Stimulated activated CD8-positive, alpha-beta memory T cell treated with anti-CD3 and anti-CD28 coated beads, Interleukin-7, amount 100 ng/mL, for 48 hours (primary cell): ENCODE data around the gene MMP12.

Source experiments
- DNase-seq, 2 donors: peaks; one replicate each; pipeline ENCODE4 v3.0.0-alpha.2; 2020; ENCODE audit warnings: low read depth in 1 of 2; ENCODE audit errors: extremely low read depth in 1 of 2

MMP12 gene

DNA sequence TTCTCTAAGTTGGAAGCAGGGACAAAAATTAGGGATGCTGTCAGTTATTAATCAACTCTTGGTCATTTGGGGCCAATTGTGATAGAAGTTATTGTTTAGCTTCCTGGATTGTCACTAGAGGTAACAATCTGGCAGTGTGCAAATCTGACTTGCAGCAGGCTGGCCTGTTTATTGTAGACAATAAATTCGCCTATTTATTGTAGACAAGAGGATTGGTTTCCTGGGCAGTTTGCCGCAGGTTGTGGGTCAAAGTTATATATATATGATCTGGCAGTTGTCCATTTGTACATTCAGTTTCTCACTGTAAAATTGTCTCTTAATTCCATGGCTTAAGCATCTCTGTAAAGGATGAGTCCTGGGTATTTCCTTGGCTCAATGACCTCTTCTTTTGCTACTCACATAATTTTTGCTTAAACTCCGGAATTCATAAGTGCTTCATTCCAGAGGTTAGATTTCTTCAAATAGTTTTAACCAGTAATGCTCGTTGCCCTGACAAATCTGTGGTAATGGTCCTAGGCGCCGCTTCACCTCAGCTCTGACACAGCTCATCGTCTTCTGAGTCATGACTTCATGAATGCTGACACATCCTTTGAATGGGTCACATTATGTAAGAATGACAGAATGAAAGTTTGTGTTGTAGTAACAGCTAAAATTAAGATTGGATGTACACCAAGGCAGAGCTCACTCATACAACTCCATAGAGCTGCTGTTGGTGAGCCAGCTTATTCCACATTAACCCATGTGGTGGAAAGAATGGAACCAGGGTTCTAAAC, 23.6 kb downstream of the MMP12 start:
- no peak for DNase-seq

DNA sequence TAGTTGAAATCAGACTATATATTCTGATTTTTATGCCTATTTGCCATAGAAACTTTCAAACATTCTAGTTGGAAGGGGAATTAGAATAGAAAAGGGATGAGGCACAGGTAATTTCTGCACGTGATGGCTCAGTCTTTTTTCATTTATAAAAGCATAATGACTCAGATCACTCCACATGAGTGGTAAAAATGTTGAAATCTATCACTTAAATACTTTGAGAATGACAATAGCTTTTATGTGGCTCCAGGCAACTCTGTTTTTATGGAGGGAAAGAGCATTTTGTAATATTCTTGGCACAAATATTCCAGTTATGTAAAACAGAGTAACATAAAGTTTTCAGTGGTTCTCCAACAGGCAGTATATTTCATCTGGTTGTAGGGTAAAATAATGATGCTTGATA, 25.5 kb downstream of the MMP12 start:
- no peak for DNase-seq

DNA sequence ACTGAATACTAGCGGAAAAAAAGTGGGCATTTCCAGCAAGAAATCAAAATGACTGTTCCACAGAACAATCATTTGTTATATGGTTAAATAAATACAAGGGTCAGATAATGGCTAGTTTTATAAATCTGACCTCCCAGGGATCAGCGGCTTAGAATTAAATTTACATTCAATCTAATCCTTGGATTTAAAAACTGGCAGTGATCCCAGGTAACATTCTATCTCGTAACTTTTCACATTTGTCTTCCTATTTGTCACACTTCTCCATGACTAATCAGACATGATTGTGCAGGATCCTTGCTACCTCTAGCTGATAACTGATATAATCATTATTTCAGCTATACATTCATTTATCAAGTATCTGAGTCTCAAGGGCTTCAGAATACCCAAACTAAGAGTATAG, 28.5 kb downstream of the MMP12 start:
- DNase-seq, result no peak

DNA sequence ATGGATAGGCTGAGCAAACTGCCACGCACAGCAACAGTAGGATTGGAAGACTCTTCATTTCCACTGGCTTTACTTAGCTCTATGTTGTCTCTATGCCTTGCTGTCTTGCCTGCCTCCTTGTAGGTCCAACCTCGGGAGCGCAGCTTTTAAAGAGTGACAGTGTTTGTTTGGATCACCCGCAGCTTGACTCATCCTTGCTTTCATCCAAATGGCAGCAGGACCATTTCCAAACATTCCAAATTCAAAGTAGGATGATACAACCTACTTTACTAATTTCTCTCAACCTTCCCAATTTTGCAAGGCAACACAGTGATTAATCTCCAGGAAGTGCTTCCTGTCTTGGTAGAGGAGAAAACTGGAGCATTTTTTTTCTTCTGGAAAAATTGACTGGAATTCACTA, 31.3 kb downstream of the MMP12 start, which contains the start of gene MMP3:
TSS of gene MMP3 (minus strand) at position 121 of the 400 bp plus-strand sequence. CDS start at position 58, 63 bp downstream.
- no peak for DNase-seq

DNA sequence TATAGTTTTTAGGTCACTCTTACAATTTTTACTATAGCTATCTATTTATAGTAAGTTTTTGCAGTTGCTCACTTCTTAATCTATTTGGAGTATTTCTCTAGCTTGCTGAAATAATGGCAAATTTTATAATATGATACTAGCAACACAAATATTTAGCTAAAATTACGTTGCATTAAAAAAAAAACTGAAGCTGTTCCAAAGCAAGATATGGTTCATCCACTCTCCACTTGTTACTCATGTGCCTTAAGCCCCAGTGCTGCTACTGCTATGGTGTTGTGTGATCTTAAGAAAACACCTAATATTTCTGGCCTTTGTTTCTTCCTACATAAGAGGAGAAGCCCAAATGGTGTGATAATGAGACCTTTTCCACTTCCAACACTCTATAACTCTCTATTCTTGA, 31.9 kb downstream of the MMP12 start:
- DNase-seq, result no peak

DNA sequence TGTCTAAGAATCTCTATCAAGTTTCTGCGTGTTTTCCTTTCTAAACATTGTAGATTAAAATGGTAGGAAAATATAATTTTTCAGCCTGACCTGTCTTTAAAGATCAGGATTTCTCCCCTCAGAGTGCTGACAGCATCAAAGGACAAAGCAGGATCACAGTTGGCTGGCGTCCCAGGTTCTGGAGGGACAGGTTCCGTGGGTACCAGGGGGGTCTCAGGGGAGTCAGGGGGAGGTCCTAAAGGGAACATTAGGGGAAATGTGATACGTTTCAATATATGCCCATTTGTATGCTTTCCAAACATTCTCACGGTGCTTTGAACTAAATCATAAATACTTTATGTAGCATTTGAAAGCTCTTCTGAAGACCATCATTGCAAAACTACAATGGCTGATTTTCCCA, 34.8 kb downstream of the MMP12 start:
- DNase-seq, result no peak

DNA sequence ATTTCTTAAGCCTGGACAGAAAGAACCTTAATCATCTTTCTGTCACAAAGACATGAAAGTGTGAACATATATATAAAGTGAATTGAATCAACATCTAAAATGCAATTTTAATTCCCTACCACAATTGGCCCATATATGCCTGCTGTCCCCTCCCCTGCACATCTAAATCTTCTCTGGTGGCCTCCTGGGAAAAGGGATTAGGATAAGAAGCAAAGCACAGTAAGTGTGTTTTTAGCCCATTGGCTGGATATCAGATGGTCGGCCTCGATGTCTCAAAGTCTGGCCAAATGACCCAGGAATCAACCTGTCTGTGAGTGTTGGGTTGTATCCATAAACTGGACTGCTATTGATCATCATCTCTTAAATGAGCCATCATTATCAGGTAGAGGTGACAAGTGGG, 37.1 kb downstream of the MMP12 start:
- DNase-seq, result no peak

DNA sequence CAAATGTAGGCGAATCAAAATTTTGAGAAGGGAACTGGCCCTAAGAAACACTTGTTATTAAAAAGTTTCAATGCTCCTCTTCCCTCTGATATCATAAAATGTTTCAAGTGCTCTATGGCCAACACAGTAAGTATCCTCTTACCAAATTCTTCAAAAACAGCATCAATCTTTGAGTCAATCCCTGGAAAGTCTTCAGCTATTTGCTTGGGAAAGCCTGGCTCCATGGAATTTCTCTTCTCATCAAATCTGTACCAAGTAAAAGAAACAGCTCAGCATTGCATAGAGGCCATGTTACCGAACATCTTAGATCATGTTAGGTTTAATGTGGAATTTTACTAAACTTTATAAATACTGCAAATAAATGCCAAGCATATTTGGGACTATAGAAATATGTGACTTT, 37.6 kb downstream of the MMP12 start:
- no peak for DNase-seq

DNA sequence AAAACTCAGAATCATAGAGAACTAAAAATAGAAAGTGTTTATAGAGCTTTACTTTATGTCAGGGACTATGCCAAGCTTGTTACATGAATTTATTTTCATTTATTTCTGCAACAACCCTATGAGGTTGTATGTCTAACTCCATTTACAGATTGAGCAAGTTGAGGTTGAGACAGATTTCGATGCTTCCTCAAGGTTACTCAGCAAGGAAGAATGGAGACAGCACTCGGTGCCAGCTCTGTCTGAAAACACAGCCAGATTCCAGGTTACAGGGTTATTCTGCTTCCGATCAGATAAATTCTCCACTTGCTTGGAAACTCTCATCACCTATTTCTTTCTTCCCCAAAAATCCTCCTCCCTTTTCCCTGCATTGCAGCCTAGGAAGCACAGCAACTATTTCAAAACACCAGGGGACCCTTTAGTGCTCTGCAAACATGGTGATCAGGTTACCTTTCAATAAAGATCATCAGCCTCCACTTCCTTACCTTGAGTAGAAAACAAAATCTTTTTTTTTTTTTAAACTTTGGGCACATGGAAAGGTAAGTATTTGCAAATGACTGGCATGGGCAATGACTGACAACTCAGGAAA, 38.4 kb downstream of the MMP12 start:
- no peak for DNase-seq

DNA sequence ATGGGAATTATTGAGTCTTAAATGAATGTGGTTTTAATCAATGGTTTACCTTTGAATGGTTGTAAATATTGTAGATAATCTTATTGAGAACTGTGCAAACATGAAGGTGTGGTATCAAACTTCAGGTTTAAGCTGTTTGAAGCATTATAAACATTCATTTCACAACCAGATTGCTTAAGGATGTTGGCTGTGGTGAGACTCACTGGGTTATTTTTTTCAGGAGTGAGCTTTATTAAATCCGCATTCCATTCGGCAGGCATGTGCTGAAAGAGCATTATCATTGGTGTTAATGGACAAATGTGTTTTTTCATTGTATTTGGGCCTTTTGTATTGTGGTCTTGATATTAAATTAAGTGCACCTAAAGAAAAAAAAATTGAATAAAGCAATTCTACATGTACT, 41.1 kb downstream of the MMP12 start:
- DNase-seq, result no peak

DNA sequence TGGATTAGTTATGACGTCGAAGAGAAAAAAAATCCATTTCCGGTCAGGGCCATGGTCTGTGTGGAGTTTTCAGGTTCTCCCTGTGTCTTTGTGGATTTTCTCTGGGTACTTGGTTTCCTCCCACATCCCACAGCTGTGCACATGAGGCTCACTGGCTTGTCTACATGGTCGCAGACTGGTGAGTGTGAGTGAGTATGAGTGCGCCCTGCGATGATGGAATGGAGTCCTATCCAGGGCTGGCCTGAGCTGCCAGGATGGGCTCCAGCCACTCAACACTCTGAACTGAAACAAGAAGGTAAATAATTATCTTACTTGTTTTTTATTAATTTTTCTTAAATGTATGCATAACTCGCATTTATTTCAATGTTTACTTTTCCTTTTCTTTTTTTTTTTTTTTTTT, 42.2 kb downstream of the MMP12 start:
- no peak for DNase-seq

DNA sequence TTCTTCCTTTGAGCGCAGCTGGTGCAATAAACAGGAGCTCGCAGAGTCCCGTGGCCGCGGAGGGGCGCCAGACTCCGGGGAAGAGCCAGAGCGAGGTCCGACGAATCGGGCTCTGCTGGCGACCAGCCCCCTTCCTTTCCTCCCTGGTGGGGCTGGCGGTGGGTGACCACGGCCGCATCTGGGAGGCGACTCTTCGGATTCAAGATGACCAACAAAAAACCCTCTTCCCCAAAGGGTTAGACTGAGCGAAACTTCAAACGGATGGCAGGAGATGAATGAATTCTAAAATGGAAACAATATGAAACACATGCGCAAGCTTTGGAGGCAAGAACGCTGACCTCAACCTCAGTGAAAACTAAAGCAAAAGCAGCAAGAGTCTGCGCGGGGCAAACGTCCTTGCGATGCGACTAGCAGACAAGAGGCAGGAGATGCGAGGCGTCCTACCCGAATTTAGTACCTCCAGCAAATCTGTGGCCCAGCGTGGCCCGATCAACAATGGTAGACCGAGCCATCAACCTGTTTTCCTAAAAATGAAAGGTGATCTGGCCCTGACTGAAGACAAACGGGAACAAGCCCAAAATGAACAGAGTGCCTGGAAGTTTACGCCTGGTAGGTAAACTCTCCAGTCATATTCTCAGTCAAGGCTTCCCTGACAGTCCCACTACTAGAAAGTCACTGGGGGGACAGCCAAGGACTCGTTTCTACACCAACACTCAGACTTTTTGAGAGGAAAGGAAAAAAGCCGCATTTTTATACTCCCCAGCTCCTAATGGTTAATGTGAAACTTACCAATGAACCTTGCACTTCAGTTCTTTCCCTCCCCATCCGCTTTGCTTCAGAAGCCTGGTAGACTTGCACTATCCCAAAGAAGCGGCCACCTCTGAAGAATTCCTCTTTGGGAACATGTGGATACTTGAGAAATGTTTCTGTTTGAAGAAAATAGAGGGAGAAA, 43.0 kb downstream of the MMP12 start:
- no peak for DNase-seq

DNA sequence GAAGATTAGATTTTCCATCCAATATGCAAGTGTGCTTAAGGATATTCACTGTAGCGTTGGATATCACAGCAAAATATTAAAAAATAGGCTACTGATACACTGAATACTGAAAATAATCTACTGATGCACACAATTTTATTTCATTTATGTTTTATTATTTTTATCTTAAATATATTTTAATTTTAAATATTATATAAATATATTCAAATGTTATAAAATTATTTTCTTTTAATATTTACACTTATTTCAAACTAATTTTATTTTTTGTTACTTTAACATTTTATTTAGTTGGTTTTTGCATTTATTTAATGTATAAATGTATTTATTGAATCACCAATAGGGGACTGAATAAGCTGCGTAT, 43.7 kb downstream of the MMP12 start:
- DNase-seq, result no peak

DNA sequence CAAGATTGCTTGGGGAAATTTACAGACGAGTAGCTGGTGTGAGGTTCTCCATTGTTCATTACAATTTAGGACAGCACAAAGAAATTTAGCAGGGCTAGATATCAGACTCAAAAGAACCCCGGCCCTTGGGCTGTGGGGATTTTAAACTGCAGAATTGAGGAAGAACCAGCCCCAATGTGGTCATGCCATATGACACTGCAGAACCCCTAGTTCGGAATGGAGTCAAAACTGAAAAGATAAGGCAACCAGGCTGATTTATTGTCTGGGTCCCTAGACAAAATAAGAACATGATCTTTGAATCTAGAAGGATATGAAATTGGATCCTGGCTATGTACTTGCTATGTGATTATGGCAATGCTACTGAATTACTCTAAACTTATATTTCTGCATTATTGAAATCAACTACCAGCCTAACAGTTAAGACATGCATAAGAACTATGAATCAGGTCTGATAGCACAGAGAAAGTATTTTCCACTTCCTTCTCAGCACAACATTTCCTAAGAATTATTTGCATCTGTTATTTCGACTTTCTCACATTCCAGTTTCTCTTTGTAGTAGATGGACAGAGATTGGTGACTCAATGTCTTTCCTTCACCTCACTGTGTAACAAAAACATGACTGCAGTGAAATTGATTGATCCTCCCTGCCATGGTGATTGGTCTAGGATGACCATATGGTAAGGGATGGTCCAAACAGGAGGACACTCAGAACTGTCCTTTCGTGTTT, 44.6 kb downstream of the MMP12 start:
- no peak for DNase-seq

DNA sequence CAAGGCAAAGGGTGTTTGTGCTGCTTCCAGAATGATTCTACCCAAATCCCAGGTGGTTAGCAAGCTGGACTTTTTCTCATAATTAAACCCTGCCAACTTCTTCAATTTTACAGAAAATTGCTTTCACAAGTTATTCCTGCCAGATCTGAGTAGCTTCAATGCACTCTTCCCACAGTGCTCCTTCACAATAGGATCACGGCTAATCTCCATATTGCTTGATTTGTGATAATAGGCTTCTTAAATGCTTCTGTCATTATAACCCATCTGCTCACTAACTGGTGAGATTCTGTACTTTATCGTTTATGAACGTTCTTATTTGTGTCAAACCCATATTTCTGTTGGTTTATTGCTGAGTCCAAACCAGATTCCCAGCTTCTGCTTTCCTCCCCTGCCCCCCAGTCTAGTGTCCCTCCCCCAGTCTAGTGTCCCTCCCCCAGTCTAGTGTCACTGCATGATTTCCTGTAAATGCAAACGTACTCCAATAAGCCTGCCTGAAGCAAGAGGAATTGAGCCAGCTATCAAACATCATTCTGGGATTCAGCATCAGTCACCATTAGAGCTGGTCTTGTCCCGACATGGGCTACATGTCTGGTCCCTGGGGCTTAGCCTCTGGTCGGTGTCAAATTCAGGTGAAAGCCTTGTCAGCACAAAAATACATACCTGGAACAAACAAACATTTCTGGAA, 45.3 kb downstream of the MMP12 start:
- no peak for DNase-seq

DNA sequence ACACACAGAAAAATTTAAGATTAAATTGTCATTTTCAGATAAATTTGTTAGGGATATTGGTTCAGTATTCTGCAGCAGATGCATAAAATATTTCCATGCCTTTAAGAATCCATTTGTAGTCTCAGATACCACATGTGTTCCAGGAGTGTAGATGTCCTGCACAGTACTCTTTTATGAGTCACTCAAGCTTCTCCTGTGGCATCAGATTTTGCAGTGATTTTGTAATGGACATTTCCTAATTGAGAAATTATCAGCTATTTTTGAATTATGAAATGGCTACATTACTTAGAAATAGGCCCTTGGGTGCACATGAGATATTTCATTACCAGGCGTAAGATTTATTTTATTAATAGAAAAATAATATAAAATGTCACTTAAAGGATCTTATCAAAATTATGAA, 50.2 kb downstream of the MMP12 start:
- no peak for DNase-seq

DNA sequence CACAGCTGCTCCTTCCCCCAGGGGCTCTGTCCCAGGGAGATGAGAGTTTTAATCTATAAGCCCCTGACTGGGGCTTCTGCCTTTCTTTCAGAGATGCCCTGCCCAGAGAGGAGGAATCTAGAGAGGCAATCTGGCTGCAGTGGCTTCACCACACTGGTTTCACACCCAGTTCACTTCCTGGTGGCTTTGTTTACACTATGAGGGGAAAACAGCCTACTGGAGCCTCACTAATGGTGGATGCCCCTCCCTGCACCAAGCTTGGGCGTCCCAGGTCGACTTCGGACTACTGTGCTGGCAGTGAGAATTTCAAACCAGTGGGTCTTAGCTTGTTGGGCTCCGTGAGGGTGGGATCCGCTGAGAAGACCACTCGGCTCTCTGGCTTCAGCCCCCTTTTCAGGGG, 55.3 kb downstream of the MMP12 start:
- no peak for DNase-seq

DNA sequence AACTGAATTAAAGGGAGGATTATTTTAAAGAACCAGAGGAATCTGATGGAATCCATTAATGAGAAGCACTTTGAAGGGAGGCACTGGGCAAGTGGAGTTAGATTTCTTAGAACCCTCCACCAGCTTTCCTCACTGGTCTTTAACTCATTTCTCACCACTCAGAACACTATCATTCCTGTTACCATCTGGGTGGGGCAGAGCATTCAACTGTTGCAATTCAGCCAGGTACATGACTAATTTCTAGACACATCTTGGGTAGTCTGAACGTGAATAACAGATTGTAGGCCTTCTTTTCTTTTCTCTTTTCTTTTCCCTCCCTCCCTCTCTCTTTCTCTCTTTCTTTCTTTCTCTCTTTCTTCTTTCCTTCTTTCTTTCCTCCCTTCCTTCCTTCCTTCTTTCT, 61.3 kb downstream of the MMP12 start:
- DNase-seq, result no peak
